OCI-LY7 (cell line): ENCODE data around the gene THBS4.

Source experiments
- EZH2phosphoT487 ChIP-seq: fragments of 200-600 bp; sonication (generic); IDR thresholded peaks from 2 replicates; pipeline ENCODE4 v1.6.1; 2018; ENCODE audit warnings: low read depth, borderline replicate concordance, mild to moderate bottlenecking, mixed run types, antibody characterized with exemption, low read length, moderate library complexity, mixed read lengths
- TF ChIP-seq, protein P1 (sequence below): fragments of 200-600 bp; sonication (generic); conservative IDR thresholded peaks from 2 replicates; pipeline ENCODE4 v1.5.1; 2014; ENCODE audit warnings: mild to moderate bottlenecking, antibody characterized with exemption, low read length, moderate library complexity, mixed read lengths

DNA sequence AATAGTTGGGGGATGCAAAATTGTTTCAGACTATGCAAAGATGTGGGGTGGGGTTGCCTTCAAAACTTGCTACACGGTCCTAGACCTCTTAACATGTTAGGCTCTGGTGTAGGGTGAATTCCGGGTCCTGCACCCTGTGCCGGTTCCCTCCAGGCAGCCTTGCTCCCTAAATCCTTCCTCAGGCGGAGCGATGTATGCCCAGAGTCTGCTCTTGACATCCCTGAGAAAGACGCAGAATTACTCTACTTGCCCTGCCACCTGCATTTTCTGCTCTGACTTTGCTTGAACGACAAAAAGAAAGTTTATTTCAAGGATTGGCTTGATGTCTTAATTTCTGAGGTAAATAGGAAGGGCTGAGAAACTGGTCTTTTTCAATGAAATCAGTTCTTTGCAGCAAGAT, 691 bp downstream of the THBS4 start:
- TF ChIP-seq EZH2phosphoT487: no peak
- TF ChIP-seq, protein P1, sequence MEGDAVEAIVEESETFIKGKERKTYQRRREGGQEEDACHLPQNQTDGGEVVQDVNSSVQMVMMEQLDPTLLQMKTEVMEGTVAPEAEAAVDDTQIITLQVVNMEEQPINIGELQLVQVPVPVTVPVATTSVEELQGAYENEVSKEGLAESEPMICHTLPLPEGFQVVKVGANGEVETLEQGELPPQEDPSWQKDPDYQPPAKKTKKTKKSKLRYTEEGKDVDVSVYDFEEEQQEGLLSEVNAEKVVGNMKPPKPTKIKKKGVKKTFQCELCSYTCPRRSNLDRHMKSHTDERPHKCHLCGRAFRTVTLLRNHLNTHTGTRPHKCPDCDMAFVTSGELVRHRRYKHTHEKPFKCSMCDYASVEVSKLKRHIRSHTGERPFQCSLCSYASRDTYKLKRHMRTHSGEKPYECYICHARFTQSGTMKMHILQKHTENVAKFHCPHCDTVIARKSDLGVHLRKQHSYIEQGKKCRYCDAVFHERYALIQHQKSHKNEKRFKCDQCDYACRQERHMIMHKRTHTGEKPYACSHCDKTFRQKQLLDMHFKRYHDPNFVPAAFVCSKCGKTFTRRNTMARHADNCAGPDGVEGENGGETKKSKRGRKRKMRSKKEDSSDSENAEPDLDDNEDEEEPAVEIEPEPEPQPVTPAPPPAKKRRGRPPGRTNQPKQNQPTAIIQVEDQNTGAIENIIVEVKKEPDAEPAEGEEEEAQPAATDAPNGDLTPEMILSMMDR: no peak
